Measurements from ENCODE around the gene METTL16. TPM values are rescaled to one million over a fixed set of nuclear protein-coding genes. Genes with fewer than 3 reads are reported as not detected.
A peak's percentile ranks its signal among the peaks of the same experiment; 100 is the strongest.

METTL16 gene
- total RNA-seq, 1 experiment from 2014 or later, result 54.1 TPM

DNA sequence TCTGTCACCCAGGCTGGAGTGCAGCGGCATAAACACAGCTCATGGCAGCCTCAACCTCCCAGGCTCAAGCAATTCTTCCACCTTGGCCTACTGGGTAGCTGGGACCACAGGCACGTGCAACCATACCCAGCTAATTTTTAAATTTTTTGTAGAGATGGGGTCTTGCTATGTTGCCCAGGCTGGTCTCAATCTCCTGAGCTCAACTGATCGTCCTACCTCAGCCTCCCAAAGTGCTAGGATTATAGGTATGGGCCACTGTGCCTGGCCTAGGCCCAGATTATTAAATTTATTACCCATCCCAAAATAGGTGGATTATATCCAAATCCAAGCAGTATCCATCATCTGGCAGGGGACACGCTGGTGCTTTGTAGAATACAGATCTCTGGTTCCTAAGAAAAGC, 53.8 kb downstream of the METTL16 start:
- H3K36me3 Mint-ChIP-seq, result peaks cover 43% of the 10 kb centered on the region
- TF ChIP-seq, protein P1, sequence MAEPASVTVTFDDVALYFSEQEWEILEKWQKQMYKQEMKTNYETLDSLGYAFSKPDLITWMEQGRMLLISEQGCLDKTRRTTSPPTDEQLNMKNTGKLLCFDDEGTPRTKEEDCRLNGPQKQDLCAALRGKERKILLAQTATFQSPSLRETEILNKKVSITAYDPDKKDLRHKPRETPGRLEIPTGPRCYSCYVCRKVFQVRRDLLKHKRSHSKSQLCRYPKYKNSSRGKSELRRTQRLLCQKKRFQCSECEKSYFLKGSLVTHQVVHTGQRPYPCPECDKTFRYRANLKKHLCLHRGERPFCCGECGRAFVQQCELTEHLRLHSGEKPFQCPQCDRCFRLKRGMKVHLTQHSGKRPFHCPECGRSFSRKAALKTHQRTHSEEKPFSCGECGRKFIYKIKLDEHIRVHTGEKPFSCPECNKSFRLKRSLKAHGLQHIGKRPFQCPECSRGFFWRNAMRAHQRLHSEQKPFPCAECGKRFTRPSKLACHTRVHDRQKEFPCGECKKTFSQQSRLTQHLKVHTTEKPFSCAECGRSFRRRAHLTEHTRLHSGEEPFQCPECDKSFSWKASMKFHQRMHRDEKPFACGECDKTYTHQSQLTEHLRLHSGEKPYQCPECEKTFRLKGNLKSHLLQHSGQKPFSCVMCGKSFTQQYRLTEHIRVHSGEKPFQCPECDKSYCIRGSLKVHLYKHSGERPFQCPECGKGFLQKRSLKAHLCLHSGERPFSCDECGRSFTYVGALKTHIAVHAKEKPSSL (CRISPR knock-in tag; conservative IDR thresholded peaks at IDR 0.05), result no peak
- TF ChIP-seq, protein P2, sequence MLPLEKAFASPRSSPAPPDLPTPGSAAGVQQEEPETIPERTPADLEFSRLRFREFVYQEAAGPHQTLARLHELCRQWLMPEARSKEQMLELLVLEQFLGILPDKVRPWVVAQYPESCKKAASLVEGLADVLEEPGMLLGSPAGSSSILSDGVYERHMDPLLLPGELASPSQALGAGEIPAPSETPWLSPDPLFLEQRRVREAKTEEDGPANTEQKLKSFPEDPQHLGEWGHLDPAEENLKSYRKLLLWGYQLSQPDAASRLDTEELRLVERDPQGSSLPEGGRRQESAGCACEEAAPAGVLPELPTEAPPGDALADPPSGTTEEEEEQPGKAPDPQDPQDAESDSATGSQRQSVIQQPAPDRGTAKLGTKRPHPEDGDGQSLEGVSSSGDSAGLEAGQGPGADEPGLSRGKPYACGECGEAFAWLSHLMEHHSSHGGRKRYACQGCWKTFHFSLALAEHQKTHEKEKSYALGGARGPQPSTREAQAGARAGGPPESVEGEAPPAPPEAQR (CRISPR knock-in tag; IDR thresholded peaks at IDR 0.05), result no peak
- no peak for TF ChIP-seq SMAD3 (CRISPR knock-in tag; IDR thresholded peaks at IDR 0.05; ENCODE audit: borderline replicate concordance)
- TF ChIP-seq, protein P3, sequence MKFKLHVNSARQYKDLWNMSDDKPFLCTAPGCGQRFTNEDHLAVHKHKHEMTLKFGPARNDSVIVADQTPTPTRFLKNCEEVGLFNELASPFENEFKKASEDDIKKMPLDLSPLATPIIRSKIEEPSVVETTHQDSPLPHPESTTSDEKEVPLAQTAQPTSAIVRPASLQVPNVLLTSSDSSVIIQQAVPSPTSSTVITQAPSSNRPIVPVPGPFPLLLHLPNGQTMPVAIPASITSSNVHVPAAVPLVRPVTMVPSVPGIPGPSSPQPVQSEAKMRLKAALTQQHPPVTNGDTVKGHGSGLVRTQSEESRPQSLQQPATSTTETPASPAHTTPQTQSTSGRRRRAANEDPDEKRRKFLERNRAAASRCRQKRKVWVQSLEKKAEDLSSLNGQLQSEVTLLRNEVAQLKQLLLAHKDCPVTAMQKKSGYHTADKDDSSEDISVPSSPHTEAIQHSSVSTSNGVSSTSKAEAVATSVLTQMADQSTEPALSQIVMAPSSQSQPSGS (CRISPR knock-in tag; IDR thresholded peaks at IDR 0.05; ENCODE audit: borderline replicate concordance, low read depth), result no peak
- TF ChIP-seq ZNF396 (CRISPR knock-in tag; IDR thresholded peaks at IDR 0.05; ENCODE audit: borderline replicate concordance), result no peak
- TF ChIP-seq, protein P4, sequence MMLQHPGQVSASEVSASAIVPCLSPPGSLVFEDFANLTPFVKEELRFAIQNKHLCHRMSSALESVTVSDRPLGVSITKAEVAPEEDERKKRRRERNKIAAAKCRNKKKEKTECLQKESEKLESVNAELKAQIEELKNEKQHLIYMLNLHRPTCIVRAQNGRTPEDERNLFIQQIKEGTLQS (CRISPR knock-in tag; conservative IDR thresholded peaks at IDR 0.05), result no peak
- TF ChIP-seq SMAD4 (CRISPR knock-in tag; IDR thresholded peaks at IDR 0.05), result no peak
- peak; percentile 56; the same call in 1 of the 2 replicates for TF ChIP-seq ZNF121 (CRISPR knock-in tag; IDR thresholded peaks at IDR 0.05)
- no peak for TF ChIP-seq HMGA2 (CRISPR knock-in tag; IDR thresholded peaks at IDR 0.05)
- ATAC-seq (no peak), DNase-seq (ENCODE audit: low spot score) (no peak)
- H3K9me3 Mint-ChIP-seq, result no peaks in the 10 kb centered on the region
- no peak overlapping the region for H3K4me3 Mint-ChIP-seq
- H3K4me1 Mint-ChIP-seq, result no peaks in the 10 kb centered on the region
- ChIA-PET POLR2A (no interaction called here), CTCF (interaction anchor here (1.2 kb wide), 1 partner anchor 42 kb away, joined by 4 read pairs; no protein-coding TSS in a partner anchor)
- H3K27me3 Mint-ChIP-seq (ENCODE audit: low read depth), result no peaks in the 10 kb centered on the region
- H3K27ac Mint-ChIP-seq, result no peak overlapping the region

DNA sequence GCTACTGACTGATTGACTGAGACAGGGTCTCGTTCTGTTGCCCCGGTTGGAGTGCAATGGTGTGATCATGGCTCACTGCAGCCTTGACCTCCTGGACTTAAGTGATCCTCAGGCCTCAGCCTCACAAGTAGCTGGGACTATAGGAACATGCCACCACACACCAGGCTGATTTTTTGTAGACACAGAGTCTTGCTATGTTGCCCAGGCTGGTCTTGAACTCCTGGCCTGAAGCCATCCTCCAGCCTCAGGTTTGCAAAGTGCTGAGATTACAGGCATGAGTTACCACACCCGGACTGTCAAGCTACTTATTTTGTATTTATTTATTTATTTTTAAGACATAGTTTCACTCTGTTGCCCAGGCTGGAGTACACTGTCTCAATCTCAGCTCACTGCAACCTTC, 55.2 kb downstream of the METTL16 start:
- DNase-seq (ENCODE audit: low spot score) (no peak), ATAC-seq (no peak)
- H3K4me1 Mint-ChIP-seq, result no peaks in the 10 kb centered on the region
- H3K36me3 Mint-ChIP-seq, result peaks cover 30% of the 10 kb centered on the region
- ChIA-PET POLR2A (interaction anchor here (0.9 kb wide), 1 partner anchor 156 kb away, joined by 3 read pairs; no protein-coding TSS in a partner anchor), CTCF (interaction anchor here (0.6 to 0.9 kb wide), 3 partner anchors 40 to 154 kb away, joined by 3 to 4 read pairs (median 3); no protein-coding TSS in a partner anchor)
- no peak overlapping the region for H3K4me3 Mint-ChIP-seq
- H3K27ac Mint-ChIP-seq, result no peak overlapping the region
- TF ChIP-seq, protein P5, sequence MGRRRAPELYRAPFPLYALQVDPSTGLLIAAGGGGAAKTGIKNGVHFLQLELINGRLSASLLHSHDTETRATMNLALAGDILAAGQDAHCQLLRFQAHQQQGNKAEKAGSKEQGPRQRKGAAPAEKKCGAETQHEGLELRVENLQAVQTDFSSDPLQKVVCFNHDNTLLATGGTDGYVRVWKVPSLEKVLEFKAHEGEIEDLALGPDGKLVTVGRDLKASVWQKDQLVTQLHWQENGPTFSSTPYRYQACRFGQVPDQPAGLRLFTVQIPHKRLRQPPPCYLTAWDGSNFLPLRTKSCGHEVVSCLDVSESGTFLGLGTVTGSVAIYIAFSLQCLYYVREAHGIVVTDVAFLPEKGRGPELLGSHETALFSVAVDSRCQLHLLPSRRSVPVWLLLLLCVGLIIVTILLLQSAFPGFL (CRISPR knock-in tag; IDR thresholded peaks at IDR 0.05; ENCODE audit: borderline replicate concordance), result no peak
- peak; percentile 57; the same call in 1 of the 2 replicates for TF ChIP-seq ZNF121 (CRISPR knock-in tag; IDR thresholded peaks at IDR 0.05)
- TF ChIP-seq, protein P6, sequence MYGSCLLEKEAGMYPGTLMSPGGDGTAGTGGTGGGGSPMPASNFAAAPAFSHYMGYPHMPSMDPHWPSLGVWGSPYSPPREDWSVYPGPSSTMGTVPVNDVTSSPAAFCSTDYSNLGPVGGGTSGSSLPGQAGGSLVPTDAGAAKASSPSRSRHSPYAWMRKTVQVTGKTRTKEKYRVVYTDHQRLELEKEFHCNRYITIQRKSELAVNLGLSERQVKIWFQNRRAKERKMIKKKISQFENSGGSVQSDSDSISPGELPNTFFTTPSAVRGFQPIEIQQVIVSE (CRISPR knock-in tag; IDR thresholded peaks at IDR 0.05; ENCODE audit: borderline replicate concordance), result no peak
- no peaks in the 10 kb centered on the region for H3K9me3 Mint-ChIP-seq
- no peaks in the 10 kb centered on the region for H3K27me3 Mint-ChIP-seq (ENCODE audit: low read depth)

DNA sequence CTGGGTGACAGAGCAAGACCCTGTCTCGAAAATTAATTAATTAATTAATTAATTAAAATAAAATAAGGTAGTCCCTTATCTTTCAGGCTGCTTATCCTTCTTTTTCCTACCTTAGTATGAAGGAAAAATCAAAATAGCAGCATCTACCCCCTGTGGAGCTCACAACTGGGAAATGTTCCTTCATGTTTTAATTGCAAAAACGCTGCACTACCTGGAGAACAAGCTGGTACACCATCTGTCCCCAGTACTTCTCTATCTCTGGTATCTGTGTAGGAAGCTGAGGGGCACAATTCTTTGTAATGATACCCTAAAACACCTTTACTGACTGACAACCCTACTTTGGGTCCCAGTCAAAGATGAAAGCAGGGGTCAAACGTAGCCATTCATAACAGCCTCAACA, 55.7 kb downstream of the METTL16 start:
- CTCF ChIA-PET, result interaction anchor here (0.7 to 0.9 kb wide), 3 partner anchors 40 to 103 kb away, joined by 3 to 4 read pairs (median 3); no protein-coding TSS in a partner anchor
- Mint-ChIP-seq H3K4me3 (no peak overlapping the region), H3K4me1 (no peaks in the 10 kb centered on the region), H3K27ac (no peak overlapping the region), H3K27me3 (ENCODE audit: low read depth) (no peaks in the 10 kb centered on the region), H3K9me3 (no peaks in the 10 kb centered on the region), H3K36me3 (peaks cover 27% of the 10 kb centered on the region)
- ATAC-seq (no peak), DNase-seq (ENCODE audit: low spot score) (no peak)
- POLR2A ChIA-PET, result no interaction called here
- TF ChIP-seq JUN (CRISPR knock-in tag; IDR thresholded peaks at IDR 0.05) (no peak), ZNF232 (CRISPR knock-in tag; IDR thresholded peaks at IDR 0.05) (no peak)
- TF ChIP-seq, protein P7, sequence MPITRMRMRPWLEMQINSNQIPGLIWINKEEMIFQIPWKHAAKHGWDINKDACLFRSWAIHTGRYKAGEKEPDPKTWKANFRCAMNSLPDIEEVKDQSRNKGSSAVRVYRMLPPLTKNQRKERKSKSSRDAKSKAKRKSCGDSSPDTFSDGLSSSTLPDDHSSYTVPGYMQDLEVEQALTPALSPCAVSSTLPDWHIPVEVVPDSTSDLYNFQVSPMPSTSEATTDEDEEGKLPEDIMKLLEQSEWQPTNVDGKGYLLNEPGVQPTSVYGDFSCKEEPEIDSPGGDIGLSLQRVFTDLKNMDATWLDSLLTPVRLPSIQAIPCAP (CRISPR knock-in tag; IDR thresholded peaks at IDR 0.05), result no peak
- TF ChIP-seq, protein P8, sequence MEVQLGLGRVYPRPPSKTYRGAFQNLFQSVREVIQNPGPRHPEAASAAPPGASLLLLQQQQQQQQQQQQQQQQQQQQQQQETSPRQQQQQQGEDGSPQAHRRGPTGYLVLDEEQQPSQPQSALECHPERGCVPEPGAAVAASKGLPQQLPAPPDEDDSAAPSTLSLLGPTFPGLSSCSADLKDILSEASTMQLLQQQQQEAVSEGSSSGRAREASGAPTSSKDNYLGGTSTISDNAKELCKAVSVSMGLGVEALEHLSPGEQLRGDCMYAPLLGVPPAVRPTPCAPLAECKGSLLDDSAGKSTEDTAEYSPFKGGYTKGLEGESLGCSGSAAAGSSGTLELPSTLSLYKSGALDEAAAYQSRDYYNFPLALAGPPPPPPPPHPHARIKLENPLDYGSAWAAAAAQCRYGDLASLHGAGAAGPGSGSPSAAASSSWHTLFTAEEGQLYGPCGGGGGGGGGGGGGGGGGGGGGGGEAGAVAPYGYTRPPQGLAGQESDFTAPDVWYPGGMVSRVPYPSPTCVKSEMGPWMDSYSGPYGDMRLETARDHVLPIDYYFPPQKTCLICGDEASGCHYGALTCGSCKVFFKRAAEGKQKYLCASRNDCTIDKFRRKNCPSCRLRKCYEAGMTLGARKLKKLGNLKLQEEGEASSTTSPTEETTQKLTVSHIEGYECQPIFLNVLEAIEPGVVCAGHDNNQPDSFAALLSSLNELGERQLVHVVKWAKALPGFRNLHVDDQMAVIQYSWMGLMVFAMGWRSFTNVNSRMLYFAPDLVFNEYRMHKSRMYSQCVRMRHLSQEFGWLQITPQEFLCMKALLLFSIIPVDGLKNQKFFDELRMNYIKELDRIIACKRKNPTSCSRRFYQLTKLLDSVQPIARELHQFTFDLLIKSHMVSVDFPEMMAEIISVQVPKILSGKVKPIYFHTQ (CRISPR knock-in tag; IDR thresholded peaks at IDR 0.05), result no peak
